HG03060 (cell line): ENCODE results near the gene RTN3.
"Not testable (repeated sequence)": the region's sequence is repeated elsewhere in the genome, so short reads cannot be mapped to it uniquely, and the experiment has no call there.

Source experiments
- ATAC-seq: cut with Tn5 transposase; IDR thresholded peaks from one replicate; pipeline ENCODE4 v1.9.1; 2021; ENCODE audit warnings: low read depth, moderate number of reproducible peaks; ENCODE audit not compliant: unreplicated experiment

Gene RTN3

DNA sequence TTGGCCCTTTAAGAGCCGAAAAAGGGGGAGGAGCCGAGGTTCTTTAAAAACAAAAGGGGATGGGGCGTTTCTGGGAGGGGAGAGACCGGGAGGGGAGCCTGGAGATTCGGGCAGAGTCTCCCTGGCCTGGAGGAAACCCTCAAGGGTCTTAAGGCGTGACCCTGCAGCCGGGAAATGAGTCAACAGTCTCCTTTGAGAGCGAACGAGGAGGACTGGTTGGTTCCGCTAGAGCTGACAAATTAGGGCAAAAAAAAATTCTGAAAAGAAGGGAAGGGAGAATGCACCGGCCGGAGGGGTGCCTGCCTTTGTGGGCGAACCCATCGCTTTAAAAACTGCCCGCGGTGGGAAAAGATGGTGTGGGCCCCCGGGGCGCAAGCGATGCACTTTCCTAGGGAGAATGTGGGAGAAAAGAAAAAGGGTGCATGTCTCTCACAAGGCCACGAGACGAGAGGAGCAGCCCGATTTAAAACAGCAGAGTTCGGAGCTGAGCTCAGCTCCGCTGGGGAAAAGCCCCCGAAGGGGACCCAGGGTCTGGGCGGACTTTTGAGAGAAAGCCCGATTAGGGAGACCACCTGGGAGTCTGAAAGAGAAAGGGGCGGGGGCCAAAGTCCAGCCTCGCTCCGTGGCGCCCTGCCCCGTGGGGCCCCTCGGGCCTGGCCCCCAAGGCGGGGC is 86.4 kb downstream of the RTN3 start:
- no peak for ATAC-seq

DNA sequence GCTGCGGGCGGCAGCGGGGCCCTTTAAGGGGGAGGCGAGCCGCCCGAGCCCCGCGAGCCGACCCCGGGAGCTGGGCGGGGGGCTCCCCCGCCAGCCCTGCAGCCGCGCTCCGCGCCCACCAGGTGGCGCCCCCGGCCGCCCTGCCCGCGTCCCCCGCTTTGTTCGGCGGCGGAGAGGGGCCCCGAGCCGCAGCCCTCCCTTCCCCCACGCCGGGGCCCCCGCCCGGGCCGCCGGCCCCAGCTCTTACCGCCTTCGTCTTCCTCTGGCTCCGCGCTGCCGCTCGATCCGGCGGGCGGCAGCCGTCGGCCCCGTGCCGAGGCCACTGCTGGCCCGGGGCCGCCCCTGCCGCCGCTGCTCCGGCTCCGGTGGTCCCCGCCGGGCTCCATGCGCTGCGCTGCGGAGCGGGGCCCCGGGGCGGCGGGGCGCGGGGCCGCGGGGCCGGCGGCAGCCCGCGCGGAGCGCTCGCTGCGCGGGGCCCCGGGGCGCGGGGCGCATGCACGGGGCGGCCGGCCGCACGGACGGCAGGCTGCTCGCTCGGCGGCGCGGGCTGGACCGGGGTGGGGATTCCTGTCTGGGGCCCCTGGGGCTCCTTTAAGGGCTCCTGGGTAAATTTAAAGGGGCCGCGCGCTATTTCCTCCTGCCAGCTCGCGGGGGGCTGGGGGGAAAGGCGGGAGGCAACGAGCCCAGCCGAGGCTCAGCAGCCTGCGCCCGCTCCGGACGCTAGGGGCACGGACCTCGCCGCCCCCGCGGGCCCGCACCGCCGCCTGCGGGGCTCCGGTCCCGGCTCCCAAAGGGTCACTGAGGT is 87.1 kb downstream of the RTN3 start, which contains the start of gene ZFTA:
Gene ZFTA (minus strand): TSS at position 539 of the 805 bp plus-strand sequence. CDS start 153 bp downstream, at position 386.
- no peak for ATAC-seq

DNA sequence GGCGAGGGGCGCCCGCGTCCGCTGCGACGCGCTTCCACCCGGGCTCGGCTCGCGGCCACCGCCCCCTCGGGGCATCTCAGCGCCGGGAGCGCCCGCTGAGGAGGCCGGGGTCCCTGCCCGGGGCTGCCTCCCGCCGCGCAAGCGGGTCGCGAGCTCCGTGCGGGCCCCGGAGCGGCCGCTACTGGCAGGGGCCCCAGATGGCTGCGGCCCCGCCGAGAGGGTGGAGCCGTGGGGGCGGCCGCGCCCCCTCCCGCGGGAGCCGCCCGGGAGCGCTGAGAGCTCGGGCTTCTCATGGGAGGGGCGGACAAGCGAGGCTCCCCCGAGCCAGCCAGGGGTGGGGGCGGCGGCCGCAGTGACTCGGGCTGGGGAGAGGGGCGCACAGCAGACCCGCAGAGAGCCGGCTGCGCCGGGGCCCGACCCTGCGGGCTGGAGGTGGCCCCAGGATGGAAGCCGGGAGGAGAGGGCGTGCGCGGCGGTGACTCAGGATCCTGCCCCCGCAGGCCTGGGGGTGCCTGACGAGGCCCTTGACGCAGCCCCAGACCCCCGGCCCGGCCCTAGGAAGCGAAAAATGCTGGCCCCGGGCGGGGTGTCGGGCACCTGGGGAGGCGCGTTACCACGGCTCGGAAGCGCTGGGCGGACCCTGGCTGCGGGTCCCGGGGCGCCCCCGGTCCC is 87.9 kb downstream of the RTN3 start:
- no peak for ATAC-seq

DNA sequence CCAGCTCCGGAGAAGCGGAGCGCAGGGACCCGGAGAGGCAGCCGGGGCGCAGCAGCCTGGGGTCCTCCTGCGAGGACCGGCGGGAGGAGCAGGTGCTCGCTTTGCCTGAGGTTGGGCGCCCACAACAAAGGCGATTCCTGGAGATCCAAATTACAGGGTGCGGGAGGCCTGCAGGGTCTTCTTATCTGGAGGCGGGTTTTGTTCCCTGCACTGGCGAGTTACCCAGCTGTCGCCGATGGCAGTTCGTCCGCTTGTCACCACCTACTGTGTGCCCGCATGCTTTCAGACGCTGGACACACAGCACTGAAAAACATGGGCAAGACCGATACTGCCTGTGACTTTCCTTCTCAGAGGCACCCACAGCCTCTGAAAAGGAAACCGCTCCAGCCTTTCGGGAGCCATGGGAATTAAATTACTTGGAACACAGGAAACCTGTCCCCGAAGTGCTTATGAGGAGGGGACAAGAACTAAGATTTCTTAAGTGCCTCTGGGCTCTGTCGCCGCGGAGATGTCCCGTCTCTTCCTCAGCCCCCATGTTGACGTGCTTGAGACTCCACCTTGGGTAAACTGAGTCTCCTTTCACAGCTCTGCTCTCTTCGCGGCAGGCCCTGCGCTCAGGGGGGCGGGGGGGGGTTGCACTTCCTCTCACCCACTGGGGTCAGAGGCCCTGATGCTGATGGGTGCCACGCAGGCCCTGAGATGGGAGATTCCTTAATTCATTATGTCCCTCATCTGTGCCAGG is 88.6 kb downstream of the RTN3 start:
- ATAC-seq: no peak

DNA sequence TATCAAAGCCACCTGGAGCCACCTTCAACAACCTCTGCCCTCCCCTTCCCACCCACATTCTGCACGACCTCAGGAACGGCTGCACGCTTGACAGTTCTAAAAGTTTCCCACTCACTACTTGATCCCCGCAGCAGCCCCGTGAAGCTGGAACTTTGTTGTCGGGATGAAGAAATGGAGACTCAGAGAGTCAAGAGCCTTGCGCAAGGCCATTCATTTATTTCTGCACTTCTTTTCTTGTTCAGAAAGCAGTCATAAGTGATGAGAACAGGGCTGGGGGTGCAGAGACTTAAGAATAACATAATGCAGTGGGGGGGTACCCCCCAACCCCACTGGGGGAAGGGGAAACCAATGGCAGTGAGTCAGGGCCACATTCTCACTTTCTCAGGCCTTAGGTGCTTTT is 89.5 kb downstream of the RTN3 start:
- ATAC-seq: no peak

DNA sequence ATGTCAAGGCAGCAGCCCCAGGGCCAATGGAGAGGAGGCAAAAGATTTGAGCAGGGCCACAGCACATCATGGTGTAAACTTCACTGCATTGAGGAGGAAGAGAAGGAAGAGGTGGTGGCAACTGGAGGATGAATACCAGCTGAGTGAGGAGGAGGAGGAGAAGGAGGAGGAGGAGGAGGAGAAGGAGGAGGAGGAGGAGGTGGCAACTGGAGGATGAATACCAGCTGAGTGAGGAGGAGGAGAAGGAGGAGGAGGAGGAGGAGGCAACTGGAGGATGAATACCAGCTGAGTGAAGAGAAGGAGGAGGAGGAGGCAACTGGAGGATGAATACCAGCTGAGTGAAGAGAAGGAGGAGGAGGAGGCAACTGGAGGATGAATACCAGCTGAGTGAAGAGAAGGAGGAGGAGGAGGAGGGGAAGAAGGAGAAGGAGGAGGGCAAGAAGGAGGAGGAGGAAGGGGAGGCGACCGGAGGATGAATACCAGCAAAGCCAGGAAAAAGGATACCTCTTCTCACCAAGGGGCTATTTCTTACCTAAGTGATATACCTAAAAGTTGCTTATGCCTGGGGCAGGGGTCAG is 90.5 kb downstream of the RTN3 start:
- not testable (repeated sequence) for ATAC-seq

DNA sequence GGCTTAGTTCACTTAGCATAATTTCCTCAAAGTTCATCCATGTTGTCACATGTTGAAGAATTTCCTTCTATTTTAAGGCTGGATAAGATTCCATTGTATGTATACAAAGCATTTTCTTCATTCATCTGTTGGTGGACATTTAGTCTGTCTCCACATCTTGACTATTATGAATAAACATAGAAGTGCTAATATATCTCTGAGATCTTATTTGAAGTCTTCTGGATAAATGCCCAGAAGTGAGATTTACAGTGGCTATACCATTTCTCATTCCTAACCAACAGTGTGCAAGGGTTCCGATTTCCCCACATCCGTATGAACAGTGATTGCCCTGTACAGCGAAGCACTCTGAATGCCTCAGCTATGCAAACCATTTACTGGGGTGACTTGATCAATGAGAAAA is 93.9 kb downstream of the RTN3 start:
- no peak for ATAC-seq

DNA sequence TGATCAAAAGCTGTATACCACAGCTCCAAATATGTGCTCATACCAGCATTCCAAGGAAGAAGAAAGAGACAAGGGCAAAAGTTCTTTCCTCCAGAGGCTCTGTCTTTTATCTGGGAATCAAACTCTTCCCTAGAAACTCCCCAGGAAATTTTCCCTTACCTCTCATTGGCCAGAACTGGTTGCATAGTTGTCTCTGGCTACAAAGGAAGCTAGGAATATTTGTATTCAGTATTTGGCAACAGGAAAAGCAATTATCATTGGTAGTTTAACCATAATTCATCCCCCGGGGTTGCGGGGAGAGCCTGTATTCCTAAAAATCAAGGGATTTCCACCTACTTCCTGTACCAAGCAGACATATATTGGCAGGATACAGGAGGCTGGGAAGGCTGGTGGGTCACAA is 97.7 kb downstream of the RTN3 start:
- no peak for ATAC-seq

DNA sequence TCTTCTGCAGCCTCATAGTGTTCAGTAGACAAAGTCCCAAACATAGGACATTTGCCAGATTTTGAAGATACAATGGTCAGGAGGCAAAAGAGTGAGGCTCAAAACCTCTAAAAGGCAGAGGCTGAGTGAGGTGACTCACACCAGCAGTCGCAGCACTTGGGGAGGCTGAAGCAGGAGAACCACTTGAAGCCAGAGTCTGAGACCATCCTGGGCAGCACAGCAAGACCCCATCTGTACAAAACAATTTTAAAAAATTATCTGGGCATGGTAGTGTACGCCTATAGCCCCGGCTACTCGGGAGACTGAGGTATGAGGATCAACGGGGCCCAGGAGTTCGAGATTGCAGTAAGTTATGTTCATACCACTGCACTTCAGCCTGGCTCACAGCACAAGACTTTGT is 101.4 kb downstream of the RTN3 start:
- ATAC-seq: no peak

DNA sequence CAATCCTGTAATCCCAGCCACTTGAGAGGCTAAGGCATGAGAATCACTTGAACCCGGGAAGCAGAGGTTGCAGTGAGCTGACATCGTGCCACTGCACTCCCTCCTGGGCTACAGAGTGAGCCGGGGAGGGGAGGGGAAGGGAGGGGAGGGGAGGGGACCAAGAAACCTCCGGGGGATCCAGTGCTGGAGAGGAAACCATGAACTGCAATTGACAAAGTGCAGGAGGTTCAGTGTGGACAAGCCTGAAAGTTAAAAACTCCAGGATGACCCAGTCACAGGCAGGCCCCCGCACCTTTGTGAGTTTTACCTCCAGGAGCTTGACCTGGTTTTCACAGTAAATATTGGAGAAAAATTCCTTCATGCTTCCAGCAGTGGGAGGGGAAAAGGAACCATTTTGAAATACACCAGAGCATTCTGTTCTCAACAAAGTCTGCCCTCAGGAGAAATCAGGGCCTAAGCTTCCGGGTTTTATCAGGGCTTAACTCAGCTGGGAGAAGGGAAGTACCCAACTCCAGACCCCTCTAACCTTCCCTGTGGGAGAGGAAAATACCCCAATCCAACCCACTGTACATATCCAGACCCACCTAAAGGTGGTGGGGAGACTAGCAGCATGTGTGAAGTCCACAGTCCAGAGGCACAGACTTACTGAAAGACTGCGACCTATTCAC is 102.8 kb downstream of the RTN3 start:
- no peak for ATAC-seq

DNA sequence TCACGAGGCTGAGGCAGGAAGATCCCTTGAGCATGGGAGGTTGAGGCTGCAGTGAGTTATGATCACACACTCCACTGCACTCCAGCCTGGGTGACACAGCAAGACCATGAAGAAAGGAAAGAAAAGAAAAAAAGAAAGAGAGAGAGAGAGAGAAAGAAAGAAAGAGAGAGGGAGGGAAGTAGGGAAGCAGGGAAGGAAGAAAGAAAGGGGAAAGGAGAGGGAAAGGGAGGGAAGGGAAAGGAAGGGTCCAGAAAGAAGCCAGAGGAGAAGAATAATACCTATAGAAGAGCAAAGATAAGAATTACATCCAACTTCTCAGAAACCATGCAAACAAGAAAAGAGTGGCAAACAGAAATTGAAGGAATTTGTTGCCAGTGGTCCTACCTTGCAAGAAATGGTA is 104.5 kb downstream of the RTN3 start:
- ATAC-seq: no peak

DNA sequence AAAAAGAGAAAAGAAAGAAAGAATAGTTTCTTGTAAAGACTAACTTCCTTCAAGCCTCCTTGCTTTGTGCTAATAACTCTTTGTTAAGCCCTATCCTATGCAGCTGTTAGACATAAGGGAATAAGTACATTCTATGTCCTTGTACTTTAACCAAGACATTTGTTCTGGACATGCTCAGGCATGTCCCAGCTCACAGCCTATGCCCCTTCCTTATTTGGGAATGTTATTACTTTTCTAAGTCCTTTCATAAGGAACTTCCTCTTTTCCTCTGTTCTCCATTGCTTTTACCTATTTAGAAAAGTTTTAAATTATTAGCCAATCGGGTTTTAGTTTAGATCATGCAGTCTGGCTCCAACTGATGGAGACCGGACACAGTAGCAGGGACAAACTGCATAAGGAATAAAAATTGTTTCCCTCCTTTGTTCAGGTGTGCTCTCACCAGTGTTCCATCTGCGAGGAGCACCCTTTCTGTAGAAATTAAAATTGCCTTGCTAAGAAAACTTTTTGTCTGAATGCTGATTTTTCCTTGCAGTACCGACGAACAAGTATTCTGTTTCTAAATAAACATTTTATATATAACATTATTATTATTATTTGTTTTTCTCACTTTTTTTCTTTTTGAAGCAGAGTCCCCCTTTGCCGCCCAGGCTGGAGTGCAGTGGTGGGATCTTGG is 110.3 kb downstream of the RTN3 start:
- ATAC-seq: no peak

DNA sequence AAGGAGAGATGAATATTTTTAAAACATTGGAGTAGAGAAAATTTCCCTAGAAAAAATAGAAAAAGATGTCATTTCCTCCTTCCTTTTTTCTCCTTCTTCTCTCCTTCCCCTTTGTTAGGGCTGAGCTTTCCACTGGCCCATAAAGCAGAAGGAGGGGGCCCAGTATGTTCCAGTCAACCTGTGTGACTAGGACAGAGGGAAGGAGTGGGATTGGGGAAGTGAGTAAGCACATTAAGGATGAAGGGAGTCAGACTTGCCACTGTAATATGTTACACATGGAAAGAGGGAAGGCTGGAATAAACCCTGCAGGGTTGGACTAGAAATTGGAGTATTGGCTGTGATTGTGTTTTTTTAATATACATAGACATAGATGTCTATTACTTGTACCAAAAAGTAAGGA is 111.9 kb downstream of the RTN3 start:
- ATAC-seq: no peak

DNA sequence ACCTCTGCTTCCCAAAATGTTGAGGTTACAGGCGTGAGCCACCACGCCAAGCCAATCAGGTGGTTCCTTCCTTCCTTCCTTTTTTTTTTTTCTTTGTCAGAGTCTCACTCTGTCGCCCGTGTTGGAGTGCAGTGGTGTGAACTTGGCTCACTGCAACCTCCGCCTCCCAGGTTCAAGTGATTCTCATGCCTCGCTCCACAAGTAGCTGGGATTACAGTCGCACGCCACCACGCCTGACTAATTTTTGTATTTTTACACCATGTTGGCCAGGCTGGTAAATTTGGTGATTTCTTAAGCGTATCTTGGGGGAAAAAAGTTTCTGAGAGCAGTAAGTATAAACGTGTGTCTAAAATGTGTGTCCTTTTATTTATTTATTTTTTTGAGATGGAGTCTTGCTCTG is 113.8 kb downstream of the RTN3 start:
- no peak for ATAC-seq

DNA sequence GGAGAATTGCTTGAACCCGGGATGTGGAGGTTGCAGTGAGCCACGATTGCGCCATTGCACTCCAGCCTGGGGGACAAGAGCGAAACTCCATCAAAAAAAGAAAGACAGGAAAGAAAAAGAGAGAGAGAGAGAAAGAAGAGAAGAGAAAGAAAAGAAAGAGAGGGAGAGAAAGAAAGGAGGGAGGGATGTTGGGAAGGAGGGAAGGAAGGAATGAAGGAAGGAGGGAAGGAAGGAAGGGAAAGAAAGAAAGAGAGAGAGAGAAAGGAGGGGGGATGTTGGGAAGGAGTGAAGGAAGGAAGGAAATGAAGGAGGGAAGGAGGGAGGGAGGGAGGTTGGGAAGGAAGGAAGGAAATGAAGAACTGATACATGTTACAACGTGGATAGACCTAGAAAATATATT is 119.6 kb downstream of the RTN3 start:
- ATAC-seq: no peak

DNA sequence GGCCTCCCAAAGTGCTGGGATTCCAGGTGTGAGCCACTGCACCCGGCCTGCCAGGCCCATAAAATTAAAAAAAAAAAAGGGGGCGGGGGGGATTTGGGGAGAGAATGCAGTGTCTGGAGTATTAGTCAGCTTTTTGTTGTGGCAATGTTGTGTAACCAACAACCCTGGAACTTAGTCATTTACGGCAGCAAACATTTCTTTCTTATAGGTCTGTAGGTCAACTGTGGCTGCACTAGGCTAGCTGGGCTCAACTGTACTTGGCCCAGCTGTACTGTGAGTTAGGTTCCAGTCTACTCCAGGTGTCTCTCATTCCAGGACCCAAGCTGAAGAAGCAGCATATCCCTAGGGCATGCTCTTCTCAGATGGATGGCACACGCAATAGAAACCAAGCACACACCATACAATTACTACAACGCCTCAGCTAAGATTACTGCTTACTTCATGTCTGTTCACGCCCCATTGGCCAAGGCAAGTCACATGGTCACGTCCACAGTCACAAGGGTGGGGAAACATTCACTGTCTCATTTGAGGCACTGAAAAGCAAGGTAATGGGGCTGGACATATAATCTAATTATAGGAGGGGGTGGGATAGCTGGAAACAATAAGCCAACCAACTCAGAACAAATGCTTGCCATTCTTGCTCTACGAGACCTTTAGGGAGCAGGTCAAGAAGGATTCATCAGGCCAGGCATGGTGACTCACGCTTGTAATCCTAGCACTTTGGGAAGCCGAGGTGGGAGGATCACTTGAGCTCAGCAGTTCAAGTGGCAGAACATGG is 121.5 kb downstream of the RTN3 start:
- no peak for ATAC-seq

DNA sequence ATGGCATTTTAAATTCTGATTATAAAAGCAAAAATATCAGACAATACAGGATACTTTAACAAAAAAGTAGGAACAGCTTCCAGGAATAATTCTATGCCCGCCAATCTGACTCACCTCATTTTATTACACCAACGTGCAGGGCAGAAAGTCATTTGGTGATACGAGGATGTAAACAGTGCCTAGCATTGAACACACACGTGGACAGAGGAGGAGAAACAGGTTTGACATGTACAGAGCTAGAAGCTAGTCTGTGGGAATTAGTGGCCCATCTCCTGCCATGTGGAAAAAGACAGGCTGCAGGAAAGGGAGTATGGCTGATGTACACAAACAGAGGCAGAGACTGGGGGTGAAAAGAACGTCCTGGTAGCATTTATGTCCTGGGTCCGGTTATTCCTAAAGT is 123.0 kb downstream of the RTN3 start:
- no peak for ATAC-seq

DNA sequence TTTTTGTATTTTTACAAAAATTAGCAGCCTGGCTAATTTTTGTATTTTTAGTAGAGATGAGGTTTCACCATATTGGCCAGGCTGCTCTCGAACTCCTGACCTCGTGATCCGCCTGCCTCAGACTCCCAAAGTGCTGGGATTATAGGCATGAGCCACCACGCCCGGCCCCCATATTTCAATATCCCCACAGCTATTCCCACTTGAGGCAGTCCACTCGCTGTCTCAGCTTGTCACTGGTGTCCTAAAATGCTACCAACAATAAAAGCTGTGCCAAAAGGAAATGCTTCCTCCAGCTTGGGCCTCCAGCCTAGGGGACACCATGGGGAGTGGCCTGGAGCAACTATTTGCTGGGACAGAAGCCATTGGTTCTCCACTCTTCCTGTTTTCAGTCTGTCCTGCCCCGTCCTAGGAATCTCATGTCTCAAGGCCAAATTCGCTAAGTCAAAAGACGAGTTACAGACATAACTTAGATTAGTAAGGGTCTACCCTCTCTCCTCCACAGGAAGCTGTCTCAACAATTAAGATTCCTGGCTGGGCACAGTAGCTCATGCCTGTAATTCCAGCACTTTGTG is 124.6 kb downstream of the RTN3 start:
- no peak for ATAC-seq
